ENCODE measurements around the gene PHACTR1.
A peak's percentile ranks its signal among the peaks of the same experiment; 100 is the strongest.

The PHACTR1 gene

GRCh38 chr6:13001927-13002326 is 285.4 kb downstream of the PHACTR1 start:
- DNase-seq, result no peak

GRCh38 chr6:13004601-13005000 is 288.0 kb downstream of the PHACTR1 start:
- DNase-seq, result peak; percentile 58

DNA sequence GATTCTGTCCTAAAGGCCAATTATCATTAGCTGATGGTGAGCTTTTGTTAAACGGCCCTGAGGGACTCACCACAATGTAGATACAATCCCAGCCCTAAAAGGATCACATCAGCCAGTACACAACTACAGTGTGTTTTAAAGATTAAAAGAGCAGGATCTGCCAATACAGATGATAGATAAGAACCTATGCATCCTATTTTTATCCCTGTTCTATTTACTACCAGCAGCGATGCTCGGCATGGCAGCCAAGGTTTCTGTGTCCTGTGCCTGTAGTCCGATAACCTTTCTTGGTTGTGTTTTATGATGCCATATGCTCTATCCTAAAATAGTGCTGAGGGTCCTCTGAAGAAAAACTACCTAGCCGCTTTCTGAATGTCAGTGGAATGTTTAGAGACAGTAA is 289.4 kb downstream of the PHACTR1 start:
- no peak for DNase-seq

DNA sequence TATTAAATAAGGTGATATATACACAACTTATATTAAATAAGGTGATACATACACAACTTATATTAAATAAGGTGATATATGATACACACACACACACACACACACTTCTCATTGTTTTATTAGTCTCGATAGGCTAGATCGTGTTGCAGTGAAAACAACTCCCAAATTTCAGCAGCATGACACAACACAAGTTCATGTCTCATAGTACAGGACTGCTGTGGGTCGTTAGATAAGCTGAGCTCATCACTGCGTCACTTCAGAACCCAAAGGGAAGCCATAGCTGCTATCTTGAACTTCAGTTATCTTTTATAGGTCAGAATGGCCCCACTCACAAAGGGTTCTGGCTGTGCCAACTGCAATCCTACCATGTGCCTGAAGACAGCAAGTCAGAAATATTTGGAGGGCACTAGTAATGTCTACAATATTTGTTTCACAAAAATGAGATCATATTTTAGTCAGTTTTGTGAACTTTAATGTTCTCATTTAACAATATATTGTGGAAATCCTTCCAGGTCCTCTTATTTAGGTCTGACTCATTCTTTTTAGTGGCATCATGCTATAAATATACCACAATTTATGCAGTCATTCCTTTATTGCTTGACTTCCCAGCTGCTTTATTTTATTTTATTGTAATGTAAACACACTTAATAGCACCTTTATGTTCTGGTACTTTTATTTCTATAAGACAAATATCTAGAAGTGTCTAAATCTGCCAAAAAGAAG is 290.2 kb downstream of the PHACTR1 start:
- DNase-seq, result no peak

- DNase-seq, result no peak
Observed at GRCh38 chr6:13007744-13008143, 291.2 kb downstream of the PHACTR1 start.

- no peak for DNase-seq
Observed at GRCh38 chr6:13009031-13009430, 292.5 kb downstream of the PHACTR1 start.

- no peak for DNase-seq
Observed at GRCh38 chr6:13009461-13009860, 292.9 kb downstream of the PHACTR1 start.

DNA sequence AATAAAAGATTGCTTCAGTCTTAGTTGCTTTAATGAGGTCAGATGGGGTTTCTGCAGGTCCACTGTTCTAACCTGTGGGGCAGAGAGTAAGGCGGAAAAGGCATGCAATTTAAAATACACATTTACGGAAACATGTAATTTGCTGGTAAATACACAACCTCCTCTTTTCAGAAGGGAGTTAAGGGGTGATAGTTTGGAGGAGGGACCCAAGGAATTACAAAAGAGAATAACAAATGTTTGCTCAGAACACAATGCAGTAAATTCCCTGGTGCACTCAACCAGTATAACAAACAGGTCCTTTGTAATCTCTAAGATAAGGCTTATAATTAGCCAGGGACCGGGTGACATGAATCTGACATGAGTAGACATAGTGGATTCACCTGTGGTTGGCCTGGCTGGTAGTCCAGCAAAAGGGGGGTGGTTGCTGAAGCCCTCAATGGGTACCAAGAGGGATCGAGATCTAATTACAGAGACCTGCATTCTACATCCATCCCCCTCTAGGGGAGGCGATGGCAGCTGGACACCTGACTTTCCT is 295.1 kb downstream of the PHACTR1 start:
- DNase-seq, result no peak

GRCh38 chr6:13012296-13012695 is 295.7 kb downstream of the PHACTR1 start:
- peak; percentile 73 for DNase-seq

DNA sequence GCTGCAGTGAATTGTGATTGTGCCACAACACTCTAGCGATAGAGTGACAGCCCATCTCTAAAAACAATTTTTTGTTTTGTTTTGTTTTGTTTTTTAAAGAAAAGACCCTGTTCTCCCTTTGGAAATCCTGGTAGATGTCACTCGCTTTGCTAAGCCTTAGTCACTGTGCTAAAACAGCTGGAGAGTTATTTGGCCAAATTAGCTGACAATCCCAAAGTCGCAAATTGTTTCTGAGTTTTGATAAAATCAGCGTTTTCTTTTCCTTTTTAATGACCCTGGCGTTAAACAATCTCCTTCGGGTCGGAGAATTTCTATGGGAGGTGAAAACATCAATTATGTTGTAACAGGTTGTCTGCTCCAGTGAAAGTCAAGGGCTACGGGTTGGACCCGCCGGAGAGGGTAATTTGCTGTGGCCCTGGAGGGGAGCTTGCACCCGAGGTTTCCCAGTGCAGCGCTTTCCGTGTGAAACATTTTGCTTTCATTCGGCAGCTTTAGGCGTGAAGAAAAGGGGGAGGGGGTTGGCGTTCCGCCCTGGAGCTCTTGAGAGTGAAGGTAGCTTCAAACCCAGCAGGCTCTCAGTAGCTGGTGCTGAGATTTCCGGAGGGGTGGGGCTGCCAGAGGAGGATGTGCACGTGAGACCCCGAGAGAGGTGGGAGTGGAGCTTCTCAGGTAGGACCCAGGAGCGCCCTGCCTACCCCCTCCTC is 296.6 kb downstream of the PHACTR1 start:
- no peak for DNase-seq

- DNase-seq, result no peak
Observed at GRCh38 chr6:13013681-13014503, 297.3 kb downstream of the PHACTR1 start.

GRCh38 chr6:13014504-13015378 is 298.2 kb downstream of the PHACTR1 start:
- DNase-seq, result no peak

GRCh38 chr6:13015379-13015681 is 298.8 kb downstream of the PHACTR1 start:
- DNase-seq, result no peak

DNA sequence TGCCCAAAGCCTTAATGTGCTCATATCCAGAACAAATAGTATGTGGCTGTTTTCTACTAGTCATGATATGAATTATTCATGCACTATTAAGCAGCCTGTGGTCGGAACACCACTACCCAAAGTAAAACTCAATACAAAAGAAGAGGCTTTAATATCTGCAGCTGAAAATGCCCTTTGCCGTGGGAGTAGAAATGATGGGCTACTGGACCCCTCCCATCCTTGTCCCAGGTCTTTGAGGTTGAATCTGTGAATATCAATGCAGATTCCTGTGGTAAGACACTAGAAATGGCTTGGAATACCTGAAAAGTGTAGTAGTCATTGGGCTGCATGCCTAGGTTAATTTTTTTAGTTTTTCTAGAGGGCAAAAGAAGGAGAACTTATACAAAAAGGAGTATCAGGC is 308.0 kb downstream of the PHACTR1 start:
- DNase-seq, result no peak

DNA sequence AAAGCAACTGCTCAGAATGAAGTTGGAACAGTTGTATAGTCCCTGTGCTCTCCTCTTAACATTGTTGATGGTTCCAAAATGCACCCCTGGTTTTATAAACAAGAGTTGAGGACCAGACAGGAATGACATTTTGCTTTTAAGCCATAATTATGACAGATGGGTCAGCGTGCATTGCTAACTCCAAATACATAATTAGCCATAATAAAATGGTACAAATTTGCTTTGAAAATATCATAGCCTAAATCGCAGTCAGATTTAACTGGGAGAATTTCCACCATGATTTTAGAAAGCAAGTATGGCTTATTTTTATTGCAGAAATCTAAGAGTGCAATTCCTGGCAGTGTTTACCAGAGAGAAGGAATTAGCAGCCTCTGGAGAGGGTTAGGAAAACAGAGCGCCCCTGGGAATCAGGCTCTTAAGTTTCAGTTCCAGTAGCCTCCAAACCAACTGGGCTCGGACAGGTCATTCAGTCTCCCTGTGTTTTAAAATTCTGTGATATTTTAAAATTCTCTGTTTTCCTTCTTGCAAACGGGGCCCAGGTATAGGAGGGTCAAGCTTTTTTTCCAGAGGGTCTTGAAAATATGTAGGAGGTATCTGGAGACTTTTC is 309.4 kb downstream of the PHACTR1 start:
- no peak for DNase-seq

DNA sequence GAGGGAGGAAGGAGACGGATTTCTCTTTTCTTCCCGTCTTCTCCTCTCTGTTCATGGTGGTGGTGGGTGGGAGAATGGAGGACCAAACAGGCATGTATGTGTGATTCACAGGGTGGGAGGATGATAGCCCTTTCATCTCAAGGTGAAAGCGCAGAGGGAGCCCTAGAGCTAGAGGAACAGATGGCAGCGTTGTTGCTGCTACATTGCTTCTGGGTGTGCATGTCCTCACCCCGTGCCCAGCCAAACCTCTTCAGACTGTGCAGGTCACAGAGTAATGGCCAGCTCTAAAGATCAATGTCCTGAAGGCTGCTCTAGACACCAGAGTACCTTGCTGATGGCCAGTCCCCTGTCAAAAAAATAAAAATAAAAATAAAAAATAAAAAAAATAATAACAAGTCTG is 310.0 kb downstream of the PHACTR1 start:
- DNase-seq, result no peak

GRCh38 chr6:13027207-13027606 is 310.6 kb downstream of the PHACTR1 start:
- DNase-seq, result peak; percentile 17

DNA sequence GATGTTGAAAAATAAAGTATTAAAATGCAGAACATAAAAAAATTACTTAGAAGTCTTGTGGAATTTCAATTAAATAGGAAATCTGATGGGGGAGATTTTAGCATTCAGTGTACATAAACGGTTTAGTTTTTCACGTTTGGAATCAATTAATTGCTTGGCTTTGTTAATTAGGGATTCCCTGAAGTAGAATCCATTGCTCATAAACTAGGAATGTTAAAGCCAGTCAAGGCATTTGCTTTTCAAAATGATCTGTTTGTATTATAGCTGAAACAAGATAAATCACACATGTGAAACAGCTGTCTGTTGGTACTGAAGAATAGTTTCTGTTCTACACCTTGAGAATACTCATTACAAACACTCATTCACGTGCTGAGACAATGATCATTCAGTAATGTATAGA is 313.8 kb downstream of the PHACTR1 start:
- DNase-seq, result no peak

DNA sequence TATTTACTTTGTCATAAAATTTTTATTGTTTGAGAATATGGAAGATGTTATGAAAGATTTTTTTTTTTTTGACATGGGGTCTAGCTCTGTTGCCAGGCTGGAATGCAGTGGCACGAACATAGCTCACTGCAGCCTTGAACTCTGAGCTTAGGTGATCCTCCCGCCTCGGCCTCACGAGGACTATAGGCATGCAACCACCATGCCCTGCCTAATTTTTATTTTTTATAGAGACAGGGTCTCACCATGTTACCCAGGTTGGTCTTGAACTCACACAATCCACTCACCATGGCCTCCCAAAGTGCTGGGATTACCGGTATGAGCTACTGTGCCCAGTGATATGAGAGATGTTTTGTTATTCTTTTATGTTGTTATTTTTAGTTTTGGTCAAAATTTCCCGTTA is 316.0 kb downstream of the PHACTR1 start:
- no peak for DNase-seq

GRCh38 chr6:13033145-13033544 is 316.6 kb downstream of the PHACTR1 start:
- DNase-seq, result no peak

DNA sequence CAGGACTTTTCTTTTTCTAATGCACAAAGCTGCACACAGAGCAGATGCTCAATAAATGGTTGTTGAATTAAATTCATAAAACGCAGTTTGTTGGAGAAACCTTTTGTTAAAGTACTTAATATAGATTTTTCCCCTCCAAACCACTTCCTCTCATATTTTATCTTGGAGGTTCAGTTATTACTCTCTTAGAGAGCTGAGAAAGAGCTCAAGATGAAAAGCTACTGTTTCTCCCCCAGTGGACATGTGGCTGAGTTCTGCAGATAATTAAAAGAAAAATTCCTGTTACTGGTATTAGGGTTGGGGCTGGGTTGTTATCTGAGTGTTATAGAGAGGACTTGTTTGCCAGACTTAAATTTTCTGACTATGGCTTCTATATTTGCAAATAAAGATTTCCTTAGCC is 317.7 kb downstream of the PHACTR1 start:
- DNase-seq, result no peak

DNA sequence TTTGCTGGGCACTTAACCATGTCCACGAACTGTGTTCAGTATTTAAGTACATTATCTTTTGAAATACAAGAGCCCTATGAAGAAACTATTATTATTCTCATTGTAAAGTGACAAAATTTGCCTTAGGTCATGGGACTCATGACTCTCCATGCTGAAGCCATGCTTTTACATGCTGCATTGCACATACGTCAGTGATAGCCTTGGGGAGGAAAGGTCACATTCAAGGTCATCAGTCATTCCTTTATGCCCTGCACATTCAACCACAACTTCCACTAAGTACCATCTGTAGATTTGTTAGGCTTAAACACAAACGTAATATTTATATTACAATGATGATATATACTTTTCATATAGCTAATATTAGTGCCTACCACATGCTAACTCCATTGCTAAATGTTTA is 319.0 kb downstream of the PHACTR1 start:
- DNase-seq, result no peak

Measured in GF-D8 (cell line).